Stimulated activated CD4-positive, alpha-beta T cell treated with anti-CD3 and anti-CD28 coated beads, TNF-alpha, amount 100 ng/mL, for 4 hours (primary cell): ENCODE data around the gene ZDHHC11B.
"Not testable (repeated sequence)": the region's sequence is repeated elsewhere in the genome, so short reads cannot be mapped to it uniquely, and the experiment has no call there.

Experiments used
- DNase-seq, 3 experiments: peaks; one replicate each; pipeline ENCODE4 v3.0.0-alpha.2; 2020; ENCODE audit warnings: low read depth in 3 of 3

ZDHHC11B gene

GRCh38 chr5:753567-754142, 30.9 kb downstream of the ZDHHC11B start:
- not testable (repeated sequence) for DNase-seq

- not testable (repeated sequence) for DNase-seq
Measured at GRCh38 chr5:752532-753115, 31.9 kb downstream of the ZDHHC11B start.

GRCh38 chr5:751992-752391, 32.5 kb downstream of the ZDHHC11B start:
- not testable (repeated sequence) for DNase-seq

- DNase-seq = no peak
Measured at GRCh38 chr5:751496-751895, 33.0 kb downstream of the ZDHHC11B start.

- not testable (repeated sequence) for DNase-seq
Measured at GRCh38 chr5:750226-750625, 34.3 kb downstream of the ZDHHC11B start.

- DNase-seq = no peak
Measured at GRCh38 chr5:749101-749670, 35.3 kb downstream of the ZDHHC11B start.

GRCh38 chr5:748011-748980, 36.2 kb downstream of the ZDHHC11B start:
- not testable (repeated sequence) for DNase-seq

- DNase-seq = not testable (repeated sequence)
Measured at GRCh38 chr5:747303-747844, 37.2 kb downstream of the ZDHHC11B start.

- DNase-seq = no peak
Measured at GRCh38 chr5:746258-746761, 38.2 kb downstream of the ZDHHC11B start.

- DNase-seq = not testable (repeated sequence)
Measured at GRCh38 chr5:745272-746142, 39.0 kb downstream of the ZDHHC11B start.

- not testable (repeated sequence) for DNase-seq
Measured at GRCh38 chr5:743696-744404, 40.7 kb downstream of the ZDHHC11B start.

GRCh38 chr5:742276-742675, 42.3 kb downstream of the ZDHHC11B start:
- DNase-seq = not testable (repeated sequence)

GRCh38 chr5:734145-734544, 50.4 kb downstream of the ZDHHC11B start:
- not testable (repeated sequence) for DNase-seq

GRCh38 chr5:732754-733454, 51.6 kb downstream of the ZDHHC11B start:
- not testable (repeated sequence) for DNase-seq

GRCh38 chr5:729225-729624, 55.3 kb downstream of the ZDHHC11B start:
- not testable (repeated sequence) for DNase-seq

GRCh38 chr5:727087-727486, 57.4 kb downstream of the ZDHHC11B start:
- DNase-seq = not testable (repeated sequence)

GRCh38 chr5:723865-724264, 60.7 kb downstream of the ZDHHC11B start:
- not testable (repeated sequence) for DNase-seq

- not testable (repeated sequence) for DNase-seq
Measured at GRCh38 chr5:723309-723708, 61.2 kb downstream of the ZDHHC11B start.

GRCh38 chr5:719379-719778, 65.2 kb downstream of the ZDHHC11B start:
- not testable (repeated sequence) for DNase-seq
